Measurements from ENCODE around the gene GEMIN4. TPM values are rescaled to one million over a fixed set of nuclear protein-coding genes. Genes with fewer than 3 reads are reported as not detected.

GEMIN4 gene
- total and polyA plus RNA-seq, 10 of the 15 experiments (the other 5 are each of a cell fraction or from before 2014, with no cell fraction given): 2.4 to 55.6 (median 34.5) TPM

- BruUV-seq (replicated peaks): no TSS peak
- Histone ChIP-seq H3K36me3 (ENCODE audit: control insufficient read depth in 2 of 2, insufficient read depth in 2 of 2, low read length in 1 of 2) (peaks cover 32 to 46% of the 10 kb centered on the region in 2 experiments), H3K27ac (ENCODE audit: control insufficient read depth, insufficient read depth) (no peak overlapping the region), H3K4me2 (ENCODE audit: control insufficient read depth, insufficient read depth) (no peak overlapping the region), H3K27me3 (replicated peaks in 1 of 2; ENCODE audit: control insufficient read depth in 2 of 2, insufficient read depth in 2 of 2, low read length in 1 of 2) (no peaks in the 10 kb centered on the region), H3K79me2 (ENCODE audit: control insufficient read depth, insufficient read depth, low read length) (peaks cover 23% of the 10 kb centered on the region), H3K9ac (ENCODE audit: control insufficient read depth, insufficient read depth, low read length) (no peak overlapping the region), H3K4me1 (ENCODE audit: control insufficient read depth, insufficient read depth, low read length) (peaks cover 8% of the 10 kb centered on the region), H2AFZ (ENCODE audit: control insufficient read depth, low read depth, low read length) (no peak overlapping the region), H3K9me3 (replicated peaks; ENCODE audit: control insufficient read depth, insufficient read depth, low read length) (peaks cover 3% of the 10 kb centered on the region; the same call in 1 of the 3 replicates), H4K20me1 (ENCODE audit: control insufficient read depth, insufficient read depth) (no peaks in the 10 kb centered on the region), H3K4me3 (no peak overlapping the region)
- intact Hi-C loops (cut with micrococcal nuclease; ENCODE audit: unreplicated experiment) (no loop called here), in situ Hi-C loops (cut with MboI) (no loop called here)
- DNase-seq (ENCODE audit: low read depth, low spot score) (no peak), ATAC-seq (no peak), FAIRE-seq (no peak)
- SMC1A ChIA-PET (ENCODE audit: uncharacterized antibody, unreplicated experiment): no interaction called here
- POLR2A ChIA-PET: no interaction called here
- RAD21 ChIA-PET (ENCODE audit: unreplicated experiment): no interaction called here
- no peak for TF ChIP-seq ZSCAN29 (IDR thresholded peaks at IDR 0.05)
- TF ChIP-seq SREBF1 (IDR thresholded peaks at IDR 0.05; ENCODE audit: low read length): no peak
- no peak for TF ChIP-seq BACH1 (IDR thresholded peaks at IDR 0.05; ENCODE audit: borderline replicate concordance)
- TF ChIP-seq RAD51 (IDR thresholded peaks at IDR 0.05): no peak
- no peak for TF ChIP-seq TCF7 (IDR thresholded peaks at IDR 0.05; ENCODE audit: borderline replicate concordance)
- no peak for TF ChIP-seq SIX5 (IDR thresholded peaks at IDR 0.05; ENCODE audit: low read depth, low read length, severe bottlenecking)
- no peak for TF ChIP-seq EP300 (IDR thresholded peaks at IDR 0.05; ENCODE audit: borderline replicate concordance in 1 of 2, control insufficient read depth in 1 of 2, low read depth in 2 of 2, low read length in 2 of 2)
- no peak for TF ChIP-seq SIN3A (IDR thresholded peaks at IDR 0.05; ENCODE audit: low read depth, low read length)
- TF ChIP-seq NFYB (IDR thresholded peaks at IDR 0.05; ENCODE audit: insufficient read depth, low read depth, low read length): no peak
- TF ChIP-seq E4F1 (IDR thresholded peaks at IDR 0.05; ENCODE audit: borderline replicate concordance, partially characterized antibody): no peak
- TF ChIP-seq GABPA (IDR thresholded peaks at IDR 0.05; ENCODE audit: low read depth): no peak
- no peak for TF ChIP-seq JUNB (IDR thresholded peaks at IDR 0.05)
- no peak for TF ChIP-seq PRDM15 (CRISPR knock-in tag; IDR thresholded peaks at IDR 0.05)
- TF ChIP-seq CBX5 (IDR thresholded peaks at IDR 0.05; ENCODE audit: low read depth): no peak
- CTCF ChIA-PET: interaction anchor here (1.1 kb wide), 1 partner anchor 14 kb away, joined by 3 read pairs; no protein-coding TSS in a partner anchor
- WGBS (ENCODE audit: insufficient coverage, insufficient replicate concordance, low lambda C conversion rate, missing lambda C conversion rate): 99% methylated on average over 9 of the region's 9 CpGs
Measured at GRCh38 chr17:744937-745336, 7.1 kb downstream of the GEMIN4 start.
